Naive thymus-derived CD4-positive, alpha-beta T cell (primary cell): ENCODE measurements around the gene U2AF2. TPM values are rescaled to one million over a fixed set of nuclear protein-coding genes. Genes with fewer than 3 reads are reported as not detected.

ENCODE experiments used
- ATAC-seq: fragments of 150-1000 bp; cut with Tn5 transposase; 2 replicates; pipeline ENCODE4 v1.10.0; 2021; ENCODE audit warnings: mild to moderate bottlenecking, moderate library complexity
- CTCF ChIA-PET: fragments of 350-600 bp; sonication (Branson Sonifier 250); formaldehyde crosslinking; loops from one replicate; lab custom pipeline; 2021; ENCODE audit warnings: antibody characterized with exemption; lab: Charles Lee
- POLR2A ChIA-PET: fragments of 350-600 bp; sonication (Branson Sonifier 250); formaldehyde crosslinking; loops from one replicate; lab custom pipeline; 2021; ENCODE audit warnings: antibody characterized with exemption, inconsistent platforms; lab: Charles Lee
- DNase-seq, 9 donors: peaks; one replicate each; pipeline versions ENCODE4 v3.0.0 to v3.0.0-alpha.2; 2020 to 2022; ENCODE audit warnings: mixed read lengths in 1 of 9
- H3K27ac ChIP-seq: one replicate; pipeline ENCODE4 v1.7.0; 2013; ENCODE audit warnings: mild to moderate bottlenecking, low read depth, low read length, moderate library complexity
- H3K27me3 ChIP-seq, 2 donors: one replicate each; pipeline ENCODE4 v1.7.0; 2013; ENCODE audit warnings: low read length in 2 of 2, mild to moderate bottlenecking in 2 of 2, moderate library complexity in 2 of 2; ENCODE audit not compliant: control insufficient read depth in 2 of 2, insufficient read depth in 2 of 2
- H3K36me3 ChIP-seq, 3 experiments: 1 replicate in 2 of 3; 2 replicates in 1 of 3; pipeline ENCODE4 v1.7.0; 2013; ENCODE audit warnings: low read length in 3 of 3, mild to moderate bottlenecking in 3 of 3, moderate library complexity in 1 of 3; ENCODE audit not compliant: insufficient read depth in 3 of 3, control insufficient read depth in 2 of 3
- H3K4me1 ChIP-seq, 2 donors: one replicate each; pipeline ENCODE4 v1.7.0; 2013; ENCODE audit warnings: low read length in 2 of 2, mild to moderate bottlenecking in 2 of 2, moderate library complexity in 1 of 2; ENCODE audit not compliant: control insufficient read depth in 2 of 2, insufficient read depth in 2 of 2
- H3K4me3 ChIP-seq: 2 replicates; pipeline ENCODE4 v1.7.0; 2013; ENCODE audit warnings: mild to moderate bottlenecking, low read length
- H3K9me3 ChIP-seq, 3 experiments: 1 replicate in 2 of 3; 2 replicates in 1 of 3; pipeline ENCODE4 v1.7.0; 2013; ENCODE audit warnings: low read length in 3 of 3; ENCODE audit not compliant: control insufficient read depth in 2 of 3
- H3K27ac Mint-ChIP-seq, 9 donors: one replicate each; pipeline ENCODE4 v1.8.0; 2020 to 2022; ENCODE audit warnings: mixed read lengths in 9 of 9, mild to moderate bottlenecking in 8 of 9, moderate library complexity in 5 of 9, inconsistent platforms in 2 of 9
- H3K27me3 Mint-ChIP-seq, 5 donors: one replicate each; pipeline ENCODE4 v1.8.0; 2021 to 2022; ENCODE audit warnings: mixed read lengths in 5 of 5, mild to moderate bottlenecking in 1 of 5
- H3K36me3 Mint-ChIP-seq, 5 donors: one replicate each; pipeline ENCODE4 v1.8.0; 2020 to 2022; ENCODE audit warnings: mixed read lengths in 5 of 5, mild to moderate bottlenecking in 3 of 5, inconsistent platforms in 1 of 5
- H3K4me1 Mint-ChIP-seq, 7 donors: one replicate each; pipeline ENCODE4 v1.8.0; 2020 to 2022; ENCODE audit warnings: mixed read lengths in 7 of 7, mild to moderate bottlenecking in 3 of 7, inconsistent platforms in 1 of 7
- H3K4me3 Mint-ChIP-seq, 10 donors: one replicate each; pipeline ENCODE4 v1.8.0; 2020 to 2022; ENCODE audit warnings: mild to moderate bottlenecking in 10 of 10, mixed read lengths in 10 of 10, moderate library complexity in 6 of 10, inconsistent platforms in 2 of 10
- H3K9me3 Mint-ChIP-seq, 11 donors: one replicate each; pipeline ENCODE4 v1.8.0; 2020 to 2022; ENCODE audit warnings: mixed read lengths in 11 of 11, mild to moderate bottlenecking in 4 of 11, inconsistent platforms in 1 of 11, moderate library complexity in 1 of 11
- intact Hi-C, 2 donors: fragments of 100-400 bp; cut with micrococcal nuclease; formaldehyde crosslinking; loops; one replicate each; pipeline ENCODE4 v1.15.1; 2023
- polyA plus RNA-seq, 2 donors: library from polyadenylated mRNA; unstranded; fragments of 300-500 nt; fragmentation: Illumina TruSeq; gene quantifications; one replicate each; pipeline ENCODE4 v1.2.3, GENCODE V29; 2021
- total RNA-seq, 6 experiments: library from RNA in 5 of 6; stranded (reverse) in 5 of 6; gene quantifications; 1 replicate in 5 of 6; 2 replicates in 1 of 6; pipeline ENCODE4 v1.2.3 and lab custom pipeline; 2021 to 2026

U2AF2 gene
- total and polyA plus RNA-seq, 7 experiments from 2014 or later: 5.7 to 284 (median 256) TPM

GRCh38 chr19:55689411-55690108 is 34.7 kb downstream of the U2AF2 start:
- Mint-ChIP-seq H3K27me3 (no peaks in the 10 kb centered on the region), H3K9me3 (no peaks in the 10 kb centered on the region), H3K4me1 (peaks cover 0 to 18% (median 7%) of the 10 kb centered on the region in 7 donors), H3K4me3 (no peak overlapping the region), H3K27ac (no peak overlapping the region), H3K36me3 (peaks cover 0 to 14% (median 2%) of the 10 kb centered on the region in 5 donors)
- intact Hi-C loops: no loop called here
- no peaks in the 10 kb centered on the region for H3K4me1 ChIP-seq
- DNase-seq (no peak), ATAC-seq (no peak)
- H3K36me3 ChIP-seq: peaks cover 0 to 100% (median 19%) of the 10 kb centered on the region in 3 experiments
- H3K27me3 ChIP-seq: no peaks in the 10 kb centered on the region
- H3K4me3 ChIP-seq: no peak overlapping the region
- POLR2A ChIA-PET: no interaction called here
- H3K27ac ChIP-seq: no peak overlapping the region
- no peaks in the 10 kb centered on the region for H3K9me3 ChIP-seq
- CTCF ChIA-PET: no interaction called here

GRCh38 chr19:55690109-55690768 is 35.4 kb downstream of the U2AF2 start:
- ChIA-PET CTCF (no interaction called here), POLR2A (no interaction called here)
- Histone ChIP-seq H3K36me3 (peaks cover 0 to 100% (median 18%) of the 10 kb centered on the region in 3 experiments), H3K27me3 (no peaks in the 10 kb centered on the region), H3K4me1 (no peaks in the 10 kb centered on the region), H3K9me3 (no peaks in the 10 kb centered on the region), H3K4me3 (no peak overlapping the region), H3K27ac (no peak overlapping the region)
- intact Hi-C loops: no loop called here
- no peaks in the 10 kb centered on the region for H3K27me3 Mint-ChIP-seq
- no peak overlapping the region for H3K4me3 Mint-ChIP-seq
- ATAC-seq (no peak), DNase-seq (no peak)
- H3K36me3 Mint-ChIP-seq: peaks cover 0 to 11% (median 2%) of the 10 kb centered on the region in 5 donors
- no peak overlapping the region for H3K27ac Mint-ChIP-seq
- H3K4me1 Mint-ChIP-seq: peaks cover 0 to 15% (median 5%) of the 10 kb centered on the region in 7 donors
- no peaks in the 10 kb centered on the region for H3K9me3 Mint-ChIP-seq

- H3K36me3 Mint-ChIP-seq: peaks cover 0 to 16% (median 2%) of the 10 kb centered on the region in 5 donors
- intact Hi-C loops: no loop called here
- H3K4me3 Mint-ChIP-seq: no peak overlapping the region
- H3K27me3 ChIP-seq: no peaks in the 10 kb centered on the region
- H3K4me3 ChIP-seq: no peak overlapping the region
- ChIA-PET POLR2A (no interaction called here), CTCF (no interaction called here)
- H3K36me3 ChIP-seq: peaks cover 0 to 100% (median 15%) of the 10 kb centered on the region in 3 experiments
- DNase-seq: no peak
- no peaks in the 10 kb centered on the region for H3K4me1 ChIP-seq
- H3K9me3 Mint-ChIP-seq: no peaks in the 10 kb centered on the region
- H3K27me3 Mint-ChIP-seq: no peaks in the 10 kb centered on the region
- H3K9me3 ChIP-seq: no peaks in the 10 kb centered on the region
- no peak overlapping the region for H3K27ac Mint-ChIP-seq
- ATAC-seq: no peak
- no peak overlapping the region for H3K27ac ChIP-seq
- H3K4me1 Mint-ChIP-seq: peaks cover 0 to 14% (median 2%) of the 10 kb centered on the region in 7 donors
Observed at GRCh38 chr19:55690769-55691545, 36.1 kb downstream of the U2AF2 start.

- H3K36me3 ChIP-seq: peaks cover 0 to 100% (median 15%) of the 10 kb centered on the region in 3 experiments
- H3K9me3 Mint-ChIP-seq: no peaks in the 10 kb centered on the region
- no peak overlapping the region for H3K27ac Mint-ChIP-seq
- H3K36me3 Mint-ChIP-seq: peaks cover 0 to 16% (median 0%) of the 10 kb centered on the region in 5 donors
- ATAC-seq (no peak), DNase-seq (no peak)
- no peaks in the 10 kb centered on the region for H3K27me3 Mint-ChIP-seq
- ChIA-PET POLR2A (interaction anchor here (0.6 kb wide), 2 partner anchors 37 to 327 kb away, joined by 3 read pairs; no protein-coding TSS in a partner anchor), CTCF (no interaction called here)
- H3K4me1 Mint-ChIP-seq: peaks cover 0 to 14% (median 0%) of the 10 kb centered on the region in 7 donors
- intact Hi-C loops: no loop called here
- no peaks in the 10 kb centered on the region for H3K9me3 ChIP-seq
- no peak overlapping the region for H3K4me3 ChIP-seq
- H3K4me1 ChIP-seq: no peaks in the 10 kb centered on the region
- H3K27me3 ChIP-seq: no peaks in the 10 kb centered on the region
- no peak overlapping the region for H3K27ac ChIP-seq
- H3K4me3 Mint-ChIP-seq: no peak overlapping the region
Observed at GRCh38 chr19:55691561-55692481, 37.0 kb downstream of the U2AF2 start.

- Histone ChIP-seq H3K4me3 (no peak overlapping the region), H3K9me3 (no peaks in the 10 kb centered on the region), H3K27me3 (no peaks in the 10 kb centered on the region), H3K27ac (no peak overlapping the region), H3K36me3 (peaks cover 0 to 100% (median 15%) of the 10 kb centered on the region in 3 experiments), H3K4me1 (no peaks in the 10 kb centered on the region)
- Mint-ChIP-seq H3K27me3 (no peaks in the 10 kb centered on the region), H3K9me3 (no peaks in the 10 kb centered on the region), H3K4me3 (no peak overlapping the region), H3K4me1 (peaks cover 0 to 10% (median 0%) of the 10 kb centered on the region in 7 donors), H3K27ac (no peak overlapping the region), H3K36me3 (peaks cover 0 to 12% (median 0%) of the 10 kb centered on the region in 5 donors)
- POLR2A ChIA-PET: interaction anchor here (0.6 kb wide), 2 partner anchors 38 to 327 kb away, joined by 3 read pairs; no protein-coding TSS in a partner anchor
- ATAC-seq: no peak
- no peak for DNase-seq
- CTCF ChIA-PET: no interaction called here
- intact Hi-C loops: no loop called here
Observed at GRCh38 chr19:55692681-55693081, 37.8 kb downstream of the U2AF2 start.
